ENCODE data around the gene TMEM236.

Gene TMEM236

GRCh38 chr10:17820943-17821342 is 68.9 kb downstream of the TMEM236 start:
- DNase-seq (ENCODE audit: low spot score): no peak

GRCh38 chr10:17821893-17822292 is 69.9 kb downstream of the TMEM236 start:
- no peak for DNase-seq (ENCODE audit: low spot score)

GRCh38 chr10:17831341-17831740 is 79.3 kb downstream of the TMEM236 start:
- DNase-seq (ENCODE audit: low spot score): no peak

GRCh38 chr10:17831896-17832295 is 79.9 kb downstream of the TMEM236 start:
- no peak for DNase-seq (ENCODE audit: low spot score)

DNA sequence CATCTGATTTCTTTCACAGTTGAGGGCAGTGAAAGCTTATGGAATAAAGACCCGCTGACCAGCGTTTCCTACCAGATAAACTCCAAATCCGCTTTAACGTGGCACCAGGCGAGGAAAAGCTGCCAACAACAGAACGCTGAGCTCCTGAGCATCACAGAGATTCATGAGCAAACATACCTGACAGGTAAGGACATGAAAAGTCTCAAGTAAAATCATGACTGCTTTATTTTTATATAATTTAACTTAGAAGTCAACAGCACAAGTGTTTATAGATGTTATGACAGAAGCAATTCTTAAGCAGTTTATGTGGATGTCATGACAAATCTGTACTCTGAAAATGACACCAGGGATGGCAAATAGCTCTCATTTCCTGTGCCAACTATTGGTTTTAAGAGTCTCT is 81.7 kb downstream of the TMEM236 start:
- DNase-seq (ENCODE audit: low spot score): no peak

GRCh38 chr10:17835688-17836087 is 83.7 kb downstream of the TMEM236 start:
- DNase-seq (ENCODE audit: low spot score): no peak

DNA sequence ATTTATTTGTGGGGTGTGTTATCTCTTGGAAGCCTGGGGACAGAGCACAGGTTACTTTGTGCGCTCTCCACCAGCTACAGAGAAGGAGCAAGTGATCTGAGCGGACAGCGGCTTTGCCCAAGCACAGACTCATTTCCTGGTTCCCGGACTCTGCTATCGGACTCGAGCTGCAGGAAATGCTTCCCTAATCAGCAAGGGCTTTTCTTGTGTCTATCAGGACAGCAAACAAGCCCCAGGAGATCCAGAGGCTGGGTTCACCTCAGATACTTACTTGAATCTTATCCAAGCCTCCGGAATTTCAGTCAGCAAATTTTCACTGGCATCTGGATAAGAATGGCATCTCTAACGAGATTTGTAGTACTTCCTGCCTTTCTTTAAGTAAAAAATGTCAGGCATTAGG is 84.9 kb downstream of the TMEM236 start:
- DNase-seq (ENCODE audit: low spot score): peak; percentile 26

DNA sequence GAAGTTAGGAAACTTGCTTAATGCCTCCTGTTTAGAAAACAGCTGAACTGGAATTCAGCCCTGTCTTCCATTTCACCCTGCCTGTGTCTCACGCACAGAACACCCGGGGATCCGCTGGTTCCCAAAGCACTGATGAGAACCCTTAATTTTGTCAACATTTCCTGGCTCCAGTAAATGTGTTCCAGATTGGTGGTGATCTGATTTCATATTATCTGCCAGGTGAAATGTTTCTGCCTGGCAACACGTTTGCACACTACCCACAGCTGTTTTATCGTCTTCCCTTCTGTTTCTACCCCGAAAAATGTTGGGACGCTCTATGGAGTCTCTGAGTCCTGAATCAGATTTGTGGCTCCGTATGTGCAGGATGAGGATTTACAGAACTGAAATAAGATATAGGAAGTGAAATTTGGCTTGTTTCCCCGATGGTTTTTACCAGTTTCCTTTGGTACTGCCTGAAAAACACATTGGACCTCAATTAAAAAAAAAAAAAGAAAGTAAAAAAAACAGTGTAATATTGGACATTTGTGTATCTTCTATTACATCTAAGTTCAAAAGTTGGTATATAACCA is 86.2 kb downstream of the TMEM236 start:
- no peak for DNase-seq (ENCODE audit: low spot score)

- DNase-seq (ENCODE audit: low spot score): no peak
Measured at GRCh38 chr10:17841050-17841449, 89.0 kb downstream of the TMEM236 start.

GRCh38 chr10:17842641-17843040 is 90.6 kb downstream of the TMEM236 start:
- no peak for DNase-seq (ENCODE audit: low spot score)

- DNase-seq (ENCODE audit: low spot score): no peak
Measured at GRCh38 chr10:17847585-17848296, 95.7 kb downstream of the TMEM236 start.

GRCh38 chr10:17848646-17849045 is 96.6 kb downstream of the TMEM236 start:
- no peak for DNase-seq (ENCODE audit: low spot score)
